OCI-LY1 (cell line): ENCODE results near the gene PRPF6.

Experiments used
- EZH2 ChIP-seq: fragments of 200-600 bp; sonication (generic), shearing (Covaris generic); IDR thresholded peaks from 2 replicates; pipeline ENCODE4 v1.8.0; 2017; ENCODE audit warnings: borderline replicate concordance, mixed run types, mild to moderate bottlenecking, antibody characterized with exemption, low read length, moderate library complexity, mixed read lengths
- TF ChIP-seq, protein P1 (sequence below): fragments of 200-600 bp; sonication (generic), shearing (Covaris generic); IDR thresholded peaks from 2 replicates; pipeline ENCODE4 v1.5.1; 2017; ENCODE audit warnings: mild to moderate bottlenecking, antibody characterized with exemption, low read length, moderate library complexity, mixed read lengths

DNA sequence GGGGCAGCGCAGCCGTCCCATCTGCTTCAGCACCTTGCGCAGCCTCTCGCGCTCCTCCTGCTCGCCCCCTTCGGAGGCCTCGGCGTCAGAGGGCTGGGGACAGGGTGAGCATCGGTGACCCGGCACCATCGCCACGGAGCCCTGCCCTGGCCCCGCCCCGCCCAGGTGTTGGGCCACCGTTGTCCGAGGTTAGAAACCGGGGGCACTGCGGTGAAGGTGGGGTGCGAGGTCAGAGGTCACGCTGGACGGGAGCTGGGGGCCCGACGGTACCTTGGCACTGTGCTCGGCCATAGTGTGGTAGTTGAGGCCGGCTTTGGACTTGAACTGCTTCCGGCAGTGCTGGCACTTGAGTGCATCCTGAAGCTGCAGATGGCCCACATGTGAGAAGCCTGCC lies 17.6 kb upstream of the PRPF6 start:
- TF ChIP-seq, protein P1, sequence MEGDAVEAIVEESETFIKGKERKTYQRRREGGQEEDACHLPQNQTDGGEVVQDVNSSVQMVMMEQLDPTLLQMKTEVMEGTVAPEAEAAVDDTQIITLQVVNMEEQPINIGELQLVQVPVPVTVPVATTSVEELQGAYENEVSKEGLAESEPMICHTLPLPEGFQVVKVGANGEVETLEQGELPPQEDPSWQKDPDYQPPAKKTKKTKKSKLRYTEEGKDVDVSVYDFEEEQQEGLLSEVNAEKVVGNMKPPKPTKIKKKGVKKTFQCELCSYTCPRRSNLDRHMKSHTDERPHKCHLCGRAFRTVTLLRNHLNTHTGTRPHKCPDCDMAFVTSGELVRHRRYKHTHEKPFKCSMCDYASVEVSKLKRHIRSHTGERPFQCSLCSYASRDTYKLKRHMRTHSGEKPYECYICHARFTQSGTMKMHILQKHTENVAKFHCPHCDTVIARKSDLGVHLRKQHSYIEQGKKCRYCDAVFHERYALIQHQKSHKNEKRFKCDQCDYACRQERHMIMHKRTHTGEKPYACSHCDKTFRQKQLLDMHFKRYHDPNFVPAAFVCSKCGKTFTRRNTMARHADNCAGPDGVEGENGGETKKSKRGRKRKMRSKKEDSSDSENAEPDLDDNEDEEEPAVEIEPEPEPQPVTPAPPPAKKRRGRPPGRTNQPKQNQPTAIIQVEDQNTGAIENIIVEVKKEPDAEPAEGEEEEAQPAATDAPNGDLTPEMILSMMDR, result no peak
- TF ChIP-seq EZH2, result no peak
